Measurements from ENCODE around the gene CDC6.

Gene CDC6

DNA sequence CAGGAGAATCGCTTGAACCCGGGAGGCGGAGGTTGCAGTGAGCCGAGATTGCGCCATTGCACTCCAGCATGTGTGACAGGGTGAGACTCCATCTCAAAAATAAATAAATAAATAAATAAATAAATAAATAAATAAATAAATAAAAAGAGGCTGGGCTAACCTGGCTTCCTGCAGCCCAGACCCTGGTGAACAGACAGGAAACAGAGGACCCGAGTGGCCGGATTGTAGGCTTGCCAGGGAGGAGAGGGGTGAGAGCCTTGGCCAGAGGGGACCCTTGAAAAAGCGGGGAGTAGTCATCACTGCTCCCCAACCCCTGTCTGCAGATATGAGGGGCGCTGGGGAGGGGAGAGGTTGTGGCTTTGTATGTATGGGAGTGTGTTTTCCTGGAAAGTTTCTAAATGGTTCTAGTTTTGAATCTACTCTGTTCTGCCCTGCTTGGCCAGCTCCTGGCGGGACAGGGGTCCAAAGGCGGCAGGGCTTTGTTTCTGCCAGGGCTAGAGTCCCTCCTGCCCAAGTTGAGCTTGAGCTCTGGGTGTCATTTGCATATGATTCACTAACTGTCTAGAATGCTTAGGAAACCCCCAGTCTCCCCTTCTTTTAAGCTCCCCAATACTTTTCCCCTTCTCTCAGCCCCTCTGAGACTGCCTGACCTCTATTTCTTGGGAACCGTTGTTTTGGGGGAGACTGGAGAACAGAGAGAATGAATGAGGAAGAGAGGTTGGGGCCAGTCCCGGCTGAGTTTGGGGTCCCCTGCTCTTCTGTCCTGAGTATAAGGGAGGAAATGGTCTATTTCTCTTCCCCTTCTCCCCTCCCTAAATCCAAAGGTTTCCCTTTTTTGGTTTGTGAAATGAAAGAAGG lies 37.7 kb downstream of the CDC6 start:
- TF ChIP-seq SIN3A (IDR thresholded peaks at IDR 0.05; ENCODE audit: borderline replicate concordance, insufficient read depth, low read length) (no peak), TAF1 (IDR thresholded peaks at IDR 0.05; ENCODE audit: borderline replicate concordance, insufficient read depth, low read length) (no peak), FOXP2 (optimal IDR thresholded peaks at IDR 0.05; ENCODE audit: borderline replicate concordance, extremely low read depth, extremely low read length, insufficient read depth) (no peak), POLR2AphosphoS5 (IDR thresholded peaks at IDR 0.05; ENCODE audit: low read depth, low read length) (no peak)
- TF ChIP-seq, protein P1, sequence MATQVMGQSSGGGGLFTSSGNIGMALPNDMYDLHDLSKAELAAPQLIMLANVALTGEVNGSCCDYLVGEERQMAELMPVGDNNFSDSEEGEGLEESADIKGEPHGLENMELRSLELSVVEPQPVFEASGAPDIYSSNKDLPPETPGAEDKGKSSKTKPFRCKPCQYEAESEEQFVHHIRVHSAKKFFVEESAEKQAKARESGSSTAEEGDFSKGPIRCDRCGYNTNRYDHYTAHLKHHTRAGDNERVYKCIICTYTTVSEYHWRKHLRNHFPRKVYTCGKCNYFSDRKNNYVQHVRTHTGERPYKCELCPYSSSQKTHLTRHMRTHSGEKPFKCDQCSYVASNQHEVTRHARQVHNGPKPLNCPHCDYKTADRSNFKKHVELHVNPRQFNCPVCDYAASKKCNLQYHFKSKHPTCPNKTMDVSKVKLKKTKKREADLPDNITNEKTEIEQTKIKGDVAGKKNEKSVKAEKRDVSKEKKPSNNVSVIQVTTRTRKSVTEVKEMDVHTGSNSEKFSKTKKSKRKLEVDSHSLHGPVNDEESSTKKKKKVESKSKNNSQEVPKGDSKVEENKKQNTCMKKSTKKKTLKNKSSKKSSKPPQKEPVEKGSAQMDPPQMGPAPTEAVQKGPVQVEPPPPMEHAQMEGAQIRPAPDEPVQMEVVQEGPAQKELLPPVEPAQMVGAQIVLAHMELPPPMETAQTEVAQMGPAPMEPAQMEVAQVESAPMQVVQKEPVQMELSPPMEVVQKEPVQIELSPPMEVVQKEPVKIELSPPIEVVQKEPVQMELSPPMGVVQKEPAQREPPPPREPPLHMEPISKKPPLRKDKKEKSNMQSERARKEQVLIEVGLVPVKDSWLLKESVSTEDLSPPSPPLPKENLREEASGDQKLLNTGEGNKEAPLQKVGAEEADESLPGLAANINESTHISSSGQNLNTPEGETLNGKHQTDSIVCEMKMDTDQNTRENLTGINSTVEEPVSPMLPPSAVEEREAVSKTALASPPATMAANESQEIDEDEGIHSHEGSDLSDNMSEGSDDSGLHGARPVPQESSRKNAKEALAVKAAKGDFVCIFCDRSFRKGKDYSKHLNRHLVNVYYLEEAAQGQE (IDR thresholded peaks at IDR 0.05; ENCODE audit: insufficient read depth in 1 of 2, low read depth in 2 of 2, low read length in 2 of 2): no peak

GRCh38 chr17:40326014-40326831 lies 38.5 kb downstream of the CDC6 start:
- TF ChIP-seq, protein P1 (IDR thresholded peaks at IDR 0.05; ENCODE audit: insufficient read depth in 1 of 2, low read depth in 2 of 2, low read length in 2 of 2): no peak
- TF ChIP-seq POLR2AphosphoS5 (IDR thresholded peaks at IDR 0.05; ENCODE audit: low read depth, low read length) (no peak), FOXP2 (optimal IDR thresholded peaks at IDR 0.05; ENCODE audit: borderline replicate concordance, extremely low read depth, extremely low read length, insufficient read depth) (no peak), TAF1 (IDR thresholded peaks at IDR 0.05; ENCODE audit: borderline replicate concordance, insufficient read depth, low read length) (no peak), SIN3A (IDR thresholded peaks at IDR 0.05; ENCODE audit: borderline replicate concordance, insufficient read depth, low read length) (no peak)

GRCh38 chr17:40326832-40327199 lies 39.1 kb downstream of the CDC6 start:
- no peak for TF ChIP-seq FOXP2 (optimal IDR thresholded peaks at IDR 0.05; ENCODE audit: borderline replicate concordance, extremely low read depth, extremely low read length, insufficient read depth)
- TF ChIP-seq SIN3A (IDR thresholded peaks at IDR 0.05; ENCODE audit: borderline replicate concordance, insufficient read depth, low read length): no peak
- TF ChIP-seq, protein P1 (IDR thresholded peaks at IDR 0.05; ENCODE audit: insufficient read depth in 1 of 2, low read depth in 2 of 2, low read length in 2 of 2): no peak
- TF ChIP-seq POLR2AphosphoS5 (IDR thresholded peaks at IDR 0.05; ENCODE audit: low read depth, low read length): no peak
- no peak for TF ChIP-seq TAF1 (IDR thresholded peaks at IDR 0.05; ENCODE audit: borderline replicate concordance, insufficient read depth, low read length)

DNA sequence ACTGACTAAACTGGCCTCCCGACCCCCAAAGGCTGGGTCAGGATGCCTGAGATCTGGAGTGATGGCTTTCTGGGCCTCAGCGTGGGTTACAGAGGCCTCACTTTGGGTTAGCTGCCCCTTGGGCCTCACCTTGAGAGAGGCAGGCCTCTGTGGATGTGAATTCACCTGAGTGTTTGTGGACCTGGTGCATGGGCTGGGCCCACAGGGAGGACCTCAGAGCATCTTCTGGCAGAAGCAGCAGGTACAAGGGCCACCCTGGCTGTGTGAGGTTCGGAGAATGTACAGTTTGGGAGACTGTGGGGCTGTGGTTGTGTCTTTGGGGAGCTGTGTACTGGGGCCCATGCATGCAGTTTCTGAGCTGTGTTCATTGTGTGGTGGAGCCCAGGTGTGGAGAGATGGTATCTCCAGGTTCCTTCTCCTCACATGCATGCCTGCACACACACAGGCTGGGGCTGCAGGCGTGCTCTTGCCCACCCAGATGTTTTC lies 39.6 kb downstream of the CDC6 start:
- TF ChIP-seq, protein P1 (IDR thresholded peaks at IDR 0.05; ENCODE audit: insufficient read depth in 1 of 2, low read depth in 2 of 2, low read length in 2 of 2): no peak
- TF ChIP-seq FOXP2 (optimal IDR thresholded peaks at IDR 0.05; ENCODE audit: borderline replicate concordance, extremely low read depth, extremely low read length, insufficient read depth) (no peak), POLR2AphosphoS5 (IDR thresholded peaks at IDR 0.05; ENCODE audit: low read depth, low read length) (no peak), TAF1 (IDR thresholded peaks at IDR 0.05; ENCODE audit: borderline replicate concordance, insufficient read depth, low read length) (no peak), SIN3A (IDR thresholded peaks at IDR 0.05; ENCODE audit: borderline replicate concordance, insufficient read depth, low read length) (no peak)

Measured in PFSK-1 (cell line).